Ovary (tissue), 9 donors: ENCODE data around the gene MRPL51. TPM values are rescaled to one million over a fixed set of nuclear protein-coding genes. Genes with fewer than 3 reads are reported as not detected.
"Not testable (repeated sequence)": the region's sequence is repeated elsewhere in the genome, so short reads cannot be mapped to it uniquely, and the experiment has no call there.

ENCODE experiments used
- DNase-seq, 5 donors: peaks; one replicate each; pipeline ENCODE4 v3.0.0-alpha.2; 2019 to 2020
- H3K27ac ChIP-seq, 2 donors: fragments of 200-600 bp; one replicate each; pipeline versions ENCODE4 v1.5.1 to v1.8.0; 2019 to 2022
- H3K27me3 ChIP-seq: fragments of 200-600 bp; one replicate; pipeline ENCODE4 v1.8.0; 2022
- H3K36me3 ChIP-seq: fragments of 200-600 bp; sonication (generic); one replicate; pipeline ENCODE4 v1.5.1; 2019
- H3K4me1 ChIP-seq: one replicate; pipeline ENCODE4 v1.8.1; 2013; ENCODE audit warnings: mild to moderate bottlenecking, moderate library complexity; ENCODE audit not compliant: insufficient read depth
- H3K4me3 ChIP-seq: fragments of 200-600 bp; sonication (generic); one replicate; pipeline ENCODE4 v1.5.1; 2017
- H3K9me3 ChIP-seq, 2 donors: fragments of 200-600 bp in 1 of 2; sonication (generic) in 1 of 2; one replicate each; pipeline versions ENCODE4 v1.5.1 to v1.8.1; 2013 to 2019; ENCODE audit warnings: mild to moderate bottlenecking in 1 of 2, moderate library complexity in 1 of 2
- CTCF ChIP-seq, 3 donors: fragments of 450-650 bp in 2 of 3; fragments of 200-600 bp in 1 of 3; IDR thresholded peaks; one replicate each; pipeline versions ENCODE4 v1.5.1 to v1.8.0; 2016 to 2022; ENCODE audit warnings: antibody characterized with exemption in 3 of 3, mild to moderate bottlenecking in 1 of 3
- EP300 ChIP-seq: sonication (generic); formaldehyde crosslinking; IDR thresholded peaks from one replicate; pipeline ENCODE4 v1.6.1; 2017; ENCODE audit warnings: antibody characterized with exemption
- POLR2A ChIP-seq: fragments of 450-650 bp; IDR thresholded peaks from one replicate; pipeline ENCODE4 v1.6.1; 2017; ENCODE audit warnings: antibody characterized with exemption, mild to moderate bottlenecking, moderate library complexity
- whole genome bisulfite sequencing, 3 donors: extraction: QIAGEN DNeasy Blood & Tissue Kit in 1 of 3; methylation state at CpG; one replicate each; pipeline versions ENCODE4 v1.1.5 to v1.1.7; 2013 to 2017; 5-methylcytosine and 5-hydroxymethylcytosine counted together
- intact Hi-C, 4 donors: fragments of 100-400 bp; cut with DNase I; formaldehyde crosslinking; loops; one replicate each; pipeline versions ENCODE4 v1.11.0 to v1.15.1; 2022 to 2023
- polyA plus RNA-seq, 2 donors: library from polyadenylated mRNA; stranded (reverse); fragments of 200-250 nt in 1 of 2; fragments of 350-450 nt in 1 of 2; fragmentation: Illumina TruSeq in 1 of 2; extraction: RNeasy Lipid Tissue Mini Kit (QIAGEN cat#74804) in 1 of 2; gene quantifications; one replicate each; pipeline ENCODE4 v1.2.3, GENCODE V29; 2013 to 2014
- total RNA-seq, 7 donors: library from RNA; depleted of rRNA in 2 of 7; stranded (reverse); fragments of >200 nt in 2 of 7; fragmentation: NEBNext Ultra II Directional in 3 of 7; extraction: Animal tissue kit (Norgen Biotek cat#: 25700) in 3 of 7; gene quantifications; one replicate each; pipeline versions ENCODE4 v1.1.0 to v1.2.4, GENCODE V29; 2016 to 2023
- donor health status: DM: no; HTN: no; CAD: no; lungs with moderate emphysema.
- donor health status: DM: no; HTN: no; CAD: no.
- donor health status: Bipolar disorder and iron deficiency.
- donor health status: DM: yes; HTN: yes; CAD: no.
- donor health status: DM: no; HTN: no; CAD: no.
- donor health status: DM: yes; HTN: yes; CAD: no.

Gene MRPL51
- total and polyA plus RNA-seq, 9 donors: 27.5 to 142 (median 108) TPM

- no peaks in the 10 kb centered on the region for H3K27me3 ChIP-seq
- intact Hi-C loops: no loop called here
- H3K9me3 ChIP-seq: no peaks in the 10 kb centered on the region
- no peaks in the 10 kb centered on the region for H3K36me3 ChIP-seq
- no peak overlapping the region for H3K27ac ChIP-seq
- no peak overlapping the region for H3K4me3 ChIP-seq
- WGBS, 3 donors: 67 to 78% (median 77%) methylated on average over 7 of the region's 7 CpGs
- TF ChIP-seq EP300 (no peak), POLR2A (no peak)
- peaks cover 5% of the 10 kb centered on the region for H3K4me1 ChIP-seq
- no peak for DNase-seq
Observed at GRCh38 chr12:6508087-6508486, 15.0 kb upstream of the MRPL51 start.

DNA sequence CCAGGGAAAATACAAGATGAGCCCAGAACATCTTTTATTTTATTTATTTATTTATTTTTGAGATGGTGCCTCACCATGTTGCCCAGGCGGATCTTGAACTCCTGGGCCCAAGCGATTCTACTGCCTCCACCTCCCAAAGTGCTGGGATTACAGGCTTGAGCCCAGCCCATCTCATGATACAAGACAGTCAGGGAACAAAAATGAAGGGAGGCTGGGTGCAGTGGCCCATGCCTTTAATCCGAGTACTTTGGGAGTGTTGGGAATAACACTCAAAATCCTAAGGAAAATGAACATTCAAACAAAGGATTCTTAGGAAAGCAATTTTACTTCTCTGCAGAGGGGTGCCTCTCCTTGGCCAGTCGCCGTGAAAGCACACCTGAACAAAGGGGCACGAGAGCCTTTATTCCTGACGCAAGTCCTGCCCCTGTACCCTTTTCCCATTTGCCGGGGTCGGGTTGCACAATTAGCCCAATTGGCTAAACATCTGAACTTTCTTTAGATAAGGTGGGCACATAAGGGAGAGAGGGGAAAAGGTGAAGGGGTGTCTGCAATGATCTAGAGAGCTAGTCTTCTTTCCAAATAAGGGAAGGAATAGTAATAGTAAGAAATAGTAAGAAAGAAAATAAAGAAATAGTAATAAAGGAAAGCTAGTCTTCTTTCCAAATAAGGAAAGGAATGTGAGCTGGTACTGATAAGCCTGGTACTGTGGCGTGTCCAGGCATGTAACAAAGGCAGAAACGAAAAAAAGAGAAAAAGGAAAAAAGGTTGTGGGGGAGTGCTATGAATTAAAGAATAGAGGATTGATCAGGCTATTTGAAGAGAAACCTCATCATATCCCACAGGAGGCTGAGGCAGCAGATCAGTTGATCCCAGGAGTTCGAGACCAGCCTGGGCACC is 14.3 kb upstream of the MRPL51 start:
- Histone ChIP-seq H3K27me3 (no peaks in the 10 kb centered on the region), H3K36me3 (no peaks in the 10 kb centered on the region), H3K4me3 (no peak overlapping the region), H3K4me1 (peaks cover 5% of the 10 kb centered on the region), H3K27ac (no peak overlapping the region), H3K9me3 (no peaks in the 10 kb centered on the region)
- TF ChIP-seq POLR2A (no peak), EP300 (no peak), CTCF (IDR thresholded peaks at IDR 0.05) (no peak)
- DNase-seq: no peak
- 57 to 65% (median 59%) methylated on average over 12 of the region's 12 CpGs for WGBS, 3 donors
- intact Hi-C loops: no loop called here

GRCh38 chr12:6500466-6500865 is 7.4 kb upstream of the MRPL51 start:
- Histone ChIP-seq H3K9me3 (no peaks in the 10 kb centered on the region), H3K27ac (no peak overlapping the region), H3K4me1 (no peaks in the 10 kb centered on the region), H3K36me3 (no peaks in the 10 kb centered on the region), H3K4me3 (no peak overlapping the region), H3K27me3 (no peaks in the 10 kb centered on the region)
- WGBS, 3 donors: 83 to 95% (median 91%) methylated on average over 2 of the region's 2 CpGs
- no peak for DNase-seq
- no peak for TF ChIP-seq CTCF (IDR thresholded peaks at IDR 0.05)
- TF ChIP-seq EP300: no peak
- TF ChIP-seq POLR2A: no peak
- intact Hi-C loops: no loop called here

DNA sequence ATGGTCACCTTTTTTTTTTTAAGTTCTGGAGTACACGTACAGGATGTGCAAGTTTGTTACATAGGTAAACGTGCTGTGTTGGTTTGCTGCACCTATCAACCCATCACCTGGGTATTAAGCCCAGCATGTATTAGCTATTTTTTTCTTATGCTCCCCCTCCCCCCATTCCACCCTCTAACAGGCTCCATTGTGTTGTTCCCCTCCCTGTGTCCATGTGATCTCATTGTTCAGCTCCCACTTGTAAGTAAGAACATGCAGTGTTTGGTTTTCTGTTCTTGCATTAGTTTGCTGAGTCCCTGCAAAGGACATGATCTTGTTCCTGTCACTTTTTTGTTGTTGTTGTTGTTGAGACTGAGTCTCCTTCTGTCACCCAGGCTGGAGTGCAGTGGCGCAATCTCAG is 4.2 kb upstream of the MRPL51 start:
- H3K27ac ChIP-seq, H3K27me3 ChIP-seq, DNase-seq: not testable (repeated sequence)

DNA sequence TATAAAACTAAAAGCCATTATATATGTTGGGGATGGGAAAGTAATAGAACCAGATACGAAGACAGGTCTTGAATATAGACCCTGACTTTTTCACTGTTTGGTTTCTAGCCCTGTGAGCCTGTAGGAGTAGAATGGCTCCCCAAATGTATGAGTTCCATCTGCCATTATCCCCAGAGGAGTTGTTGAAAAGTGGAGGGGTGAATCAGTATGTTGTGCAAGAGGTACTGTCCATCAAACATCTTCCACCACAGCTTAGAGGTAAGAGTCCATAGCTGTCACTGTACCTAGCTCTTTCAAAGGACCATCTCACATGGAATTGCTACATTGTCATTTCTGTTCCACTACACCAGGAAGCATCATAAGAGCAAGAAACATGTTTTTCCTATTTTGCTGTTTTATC is 1.9 kb upstream of the MRPL51 start:
- TF ChIP-seq EP300: no peak
- TF ChIP-seq POLR2A: no peak
- TF ChIP-seq CTCF (IDR thresholded peaks at IDR 0.05): no peak
- no peak for DNase-seq
- H3K27ac ChIP-seq: no peak overlapping the region
- no peak overlapping the region for H3K4me3 ChIP-seq
- peaks cover 7% of the 10 kb centered on the region for H3K4me1 ChIP-seq
- H3K36me3 ChIP-seq: no peaks in the 10 kb centered on the region
- WGBS, 3 donors: 65 to 75% (median 67%) methylated on average over 1 of the region's 1 CpG
- no peaks in the 10 kb centered on the region for H3K27me3 ChIP-seq
- no peaks in the 10 kb centered on the region for H3K9me3 ChIP-seq
- intact Hi-C loops: no loop called here

More for the DNA sequence above, 4.2 kb upstream of the MRPL51 start:
- WGBS, 3 donors: 73 to 79% (median 77%) methylated on average over 3 of the region's 3 CpGs
- H3K4me3 ChIP-seq, H3K36me3 ChIP-seq, intact Hi-C loops, H3K4me1 ChIP-seq, H3K9me3 ChIP-seq: not testable (repeated sequence)
